Activated naive CD4-positive, alpha-beta T cell (primary cell): ENCODE measurements around the gene WWOX.

ENCODE experiments used
- DNase-seq, 4 experiments: peaks; one replicate each; lab custom pipeline; 2025; lab: John Stamatoyannopoulos, UW

The WWOX gene

DNA sequence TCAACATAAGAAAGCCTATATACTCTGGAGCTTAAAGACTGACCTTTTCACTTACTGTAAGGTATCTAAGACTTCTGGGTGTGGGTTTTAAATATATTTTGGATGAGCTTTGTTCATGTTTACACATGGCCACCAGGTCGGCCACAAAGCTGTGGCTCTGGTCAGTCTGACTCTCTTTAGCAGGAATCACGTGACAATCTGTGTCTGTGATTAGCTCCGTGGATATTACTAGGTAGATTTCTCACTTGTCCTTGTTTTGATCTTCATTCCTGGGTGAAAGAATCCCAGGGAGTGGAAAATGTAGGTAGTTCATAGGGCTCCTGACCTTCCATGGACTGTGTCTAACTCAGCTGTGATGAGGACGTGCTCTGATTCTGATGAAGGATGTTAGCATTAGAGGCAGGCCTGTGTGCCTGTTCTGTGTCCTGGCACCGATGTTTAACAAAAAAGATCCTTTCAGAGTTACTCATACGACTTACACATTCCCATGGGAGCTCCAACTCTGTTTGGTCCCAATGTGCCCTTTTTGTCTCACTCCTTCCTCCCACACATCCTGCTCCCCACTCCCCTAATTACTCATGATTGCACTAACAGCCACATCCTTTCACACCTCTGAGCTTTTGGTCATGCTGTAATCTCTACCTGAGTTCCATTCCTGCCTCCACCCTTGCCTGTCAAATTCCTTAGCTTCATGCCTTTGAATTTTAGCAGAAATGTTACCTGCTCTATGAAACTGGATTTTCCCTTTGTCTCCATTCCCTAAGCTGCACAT, 1076.0 kb downstream of the WWOX start:
- DNase-seq, result no peak

DNA sequence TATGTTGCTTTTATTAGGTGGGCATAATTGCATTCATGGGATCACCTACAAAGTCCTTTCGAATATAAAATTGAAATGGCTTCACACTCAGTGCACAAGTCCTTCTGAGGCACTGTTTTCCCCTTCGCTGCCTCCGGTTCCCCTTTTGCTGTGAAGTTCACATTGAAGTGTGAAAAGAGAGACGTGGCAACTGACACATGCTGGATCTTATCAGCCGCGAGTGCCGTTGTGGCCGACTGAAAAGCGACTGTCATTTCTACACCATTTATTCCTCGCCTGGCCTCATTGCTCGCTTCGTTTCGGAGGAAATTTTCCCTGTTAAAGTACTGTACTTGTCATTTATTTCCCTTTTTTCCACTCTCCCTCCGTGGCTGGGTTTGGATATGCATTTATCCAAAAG, 1077.6 kb downstream of the WWOX start:
- no peak for DNase-seq

DNA sequence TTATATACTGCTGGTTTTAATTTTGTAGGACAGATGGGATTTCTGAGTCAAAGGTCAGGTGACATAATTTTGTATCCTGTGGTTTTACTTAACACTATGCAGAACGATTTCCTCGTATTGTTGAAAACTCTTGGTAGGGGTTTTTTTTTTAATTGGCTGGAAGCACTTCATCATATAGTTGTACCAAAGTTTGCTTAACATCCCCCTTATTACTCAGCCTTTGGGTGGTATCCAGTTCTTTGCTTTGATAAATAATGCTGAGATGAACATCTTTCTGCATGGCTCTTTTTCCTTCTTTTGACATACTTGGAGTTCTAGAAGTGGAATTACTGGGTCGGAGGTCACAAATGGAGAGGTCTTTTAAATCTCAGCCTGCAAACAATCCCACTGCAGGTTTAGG, 1082.0 kb downstream of the WWOX start:
- no peak for DNase-seq

DNA sequence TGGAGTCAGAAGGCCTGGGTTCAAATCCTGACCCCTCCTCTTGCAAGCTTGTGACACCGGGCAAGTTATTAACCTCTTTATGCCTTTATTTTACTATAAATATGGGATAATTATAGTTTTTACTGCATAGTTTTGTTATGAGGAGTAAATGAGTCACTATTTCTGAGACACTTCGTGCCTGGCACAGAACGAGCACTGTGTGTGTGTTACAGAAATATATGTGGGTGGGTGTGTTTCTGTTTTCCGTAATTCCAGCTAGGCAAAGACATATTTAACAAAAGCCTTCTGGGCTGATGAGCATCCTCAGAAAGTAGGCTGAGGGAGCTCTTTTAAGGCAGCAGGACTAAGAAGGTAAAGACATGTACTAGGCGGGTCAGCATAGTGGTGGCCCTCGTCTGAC, 1083.2 kb downstream of the WWOX start:
- no peak for DNase-seq

DNA sequence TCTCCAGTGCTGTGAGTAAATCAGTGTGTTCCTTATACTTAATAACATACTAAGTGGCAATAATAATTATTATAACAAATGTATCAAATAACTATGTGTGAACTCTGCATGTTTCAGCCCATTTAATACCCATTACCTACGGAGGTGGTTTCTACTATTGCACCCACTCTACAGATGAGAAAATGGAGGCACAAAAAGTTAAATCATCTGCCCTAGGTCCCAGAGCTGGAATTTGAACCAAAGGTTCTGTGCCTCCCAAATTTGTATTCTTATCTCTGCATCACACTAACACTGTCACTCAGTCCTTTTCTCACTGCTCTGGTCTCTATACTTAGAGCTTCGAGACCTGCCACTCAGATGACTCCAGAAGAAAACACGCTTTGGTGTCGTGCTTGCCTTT, 1084.1 kb downstream of the WWOX start:
- DNase-seq, result no peak

DNA sequence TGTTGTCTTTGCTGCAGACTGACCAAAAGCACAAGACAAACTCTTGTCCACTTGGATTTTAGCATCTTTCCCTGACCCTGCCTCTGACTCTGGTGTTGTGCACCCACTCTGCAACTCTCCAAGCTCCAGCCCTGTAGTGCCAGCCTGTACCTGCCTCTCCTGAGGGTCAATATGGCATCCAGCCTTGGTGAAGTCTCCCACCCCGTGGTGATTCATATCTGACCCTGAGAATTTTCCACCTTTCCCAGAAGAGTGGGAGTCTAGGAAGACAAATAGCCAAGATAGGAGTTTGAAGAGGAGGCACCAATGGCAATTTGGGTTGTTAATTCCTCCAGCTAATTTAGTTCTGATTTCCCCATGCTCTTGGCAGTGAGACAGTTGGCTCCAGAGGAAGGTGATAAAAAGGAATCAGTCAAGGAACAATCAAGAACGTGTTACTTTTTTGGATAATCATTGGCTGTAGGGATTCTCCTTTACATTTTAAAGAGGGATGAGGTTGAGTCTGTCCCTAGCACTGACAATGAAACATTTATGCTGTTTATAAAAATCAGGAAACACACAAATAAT, 1085.1 kb downstream of the WWOX start:
- DNase-seq, result no peak

DNA sequence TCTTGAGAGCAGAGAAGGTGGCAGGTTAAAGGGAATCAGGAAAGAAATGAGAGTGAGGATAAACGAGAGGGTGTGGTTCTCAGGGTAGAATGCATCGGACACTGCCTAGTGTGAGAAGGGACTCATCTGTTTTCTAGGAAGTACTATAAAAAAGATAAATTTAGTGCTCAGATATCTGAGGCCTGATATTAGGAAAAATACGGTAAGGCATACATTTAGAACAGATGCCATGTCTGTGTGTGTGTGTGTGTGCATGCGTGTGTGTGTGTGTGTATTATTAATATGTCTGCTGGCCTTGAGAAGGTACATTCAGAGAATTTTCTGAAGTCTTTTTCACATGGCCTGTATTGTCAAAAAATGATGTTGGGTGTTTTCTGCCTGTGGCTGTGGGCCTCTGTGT, 1086.3 kb downstream of the WWOX start:
- DNase-seq, result no peak

DNA sequence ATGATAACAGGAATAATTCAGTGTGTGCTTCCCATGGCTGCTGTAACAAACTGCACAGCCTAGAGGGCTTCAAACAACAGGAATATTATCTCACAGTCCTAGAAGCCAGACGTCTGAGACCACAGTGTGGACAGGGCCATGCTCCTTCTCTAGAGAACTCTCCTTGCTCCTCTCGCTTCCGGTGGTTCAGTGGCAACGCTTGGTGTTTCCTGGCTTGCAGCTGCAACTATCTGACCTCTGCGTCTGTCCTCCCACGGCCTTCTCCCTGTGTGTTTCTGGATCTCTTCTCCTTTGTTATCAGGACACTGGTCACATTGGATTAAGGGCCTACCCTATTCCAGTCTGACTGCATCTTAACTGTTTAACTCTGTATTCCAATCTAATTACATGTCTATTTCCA, 1086.7 kb downstream of the WWOX start:
- no peak for DNase-seq

DNA sequence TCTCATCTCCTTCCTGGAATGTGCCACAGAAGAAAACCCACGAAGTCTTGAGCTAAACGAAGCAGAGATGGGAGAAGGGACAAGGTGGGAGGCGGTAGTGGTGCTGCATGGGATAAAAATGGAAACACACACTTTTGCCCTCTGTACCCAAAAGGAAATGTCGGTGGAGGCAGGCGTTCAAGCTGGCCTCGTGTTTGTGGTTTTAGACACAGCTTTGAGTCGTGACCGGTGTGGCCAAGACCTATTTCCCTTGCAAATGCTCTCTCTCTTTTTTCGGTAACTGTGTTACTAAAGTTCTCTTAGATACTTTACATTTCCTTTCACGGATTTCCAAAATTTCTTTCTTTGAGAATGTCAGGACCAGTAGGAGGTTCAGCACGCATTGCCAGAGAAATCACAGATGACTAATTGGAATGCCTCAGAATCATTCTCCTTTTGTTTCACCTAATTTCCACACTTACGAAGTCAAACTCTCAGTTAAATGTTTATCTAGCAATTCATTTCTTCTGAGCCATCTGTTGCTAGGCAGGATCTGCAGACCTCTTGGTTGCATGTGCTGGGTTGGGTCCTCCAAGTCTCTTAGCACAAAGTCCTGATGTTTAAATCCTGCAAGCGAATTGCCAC, 1088.8 kb downstream of the WWOX start:
- DNase-seq, result no peak

DNA sequence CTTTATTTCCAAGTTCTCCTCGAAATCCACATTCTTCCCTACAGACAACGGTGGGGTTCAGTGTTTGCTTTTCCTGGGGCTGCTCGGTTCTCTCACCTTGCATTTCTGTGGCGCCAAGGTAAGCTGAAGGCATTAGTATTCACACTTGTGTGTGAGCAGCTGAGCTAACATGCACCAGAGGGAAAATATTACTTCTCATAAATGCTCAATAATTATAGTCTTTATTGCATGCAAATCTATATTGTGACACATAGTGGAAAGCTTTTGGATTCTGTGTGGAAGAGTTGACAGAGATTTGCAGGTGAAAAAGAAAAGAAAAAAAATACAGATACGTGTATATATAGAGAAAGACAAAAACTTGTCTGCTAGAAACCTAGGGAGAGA, 1089.3 kb downstream of the WWOX start:
- no peak for DNase-seq

DNA sequence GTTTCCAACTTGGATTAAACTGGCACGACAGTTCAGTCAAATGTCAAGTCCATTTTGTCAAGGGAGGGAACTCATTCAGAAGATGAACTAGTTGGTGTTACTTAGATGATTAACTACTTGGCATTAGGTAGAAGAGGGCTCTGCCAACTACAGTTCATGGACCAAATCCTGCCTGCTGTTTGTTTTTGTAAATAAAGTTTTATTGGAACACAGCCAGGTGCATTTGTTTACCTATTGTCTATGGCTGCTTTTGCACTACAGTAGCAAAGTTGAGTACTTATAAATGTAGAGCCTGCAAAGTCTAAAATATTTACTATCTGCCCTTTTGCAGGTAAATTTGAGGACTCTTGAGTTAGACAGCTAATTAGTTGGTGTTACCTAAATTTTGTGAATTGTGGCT, 1091.1 kb downstream of the WWOX start:
- no peak for DNase-seq

DNA sequence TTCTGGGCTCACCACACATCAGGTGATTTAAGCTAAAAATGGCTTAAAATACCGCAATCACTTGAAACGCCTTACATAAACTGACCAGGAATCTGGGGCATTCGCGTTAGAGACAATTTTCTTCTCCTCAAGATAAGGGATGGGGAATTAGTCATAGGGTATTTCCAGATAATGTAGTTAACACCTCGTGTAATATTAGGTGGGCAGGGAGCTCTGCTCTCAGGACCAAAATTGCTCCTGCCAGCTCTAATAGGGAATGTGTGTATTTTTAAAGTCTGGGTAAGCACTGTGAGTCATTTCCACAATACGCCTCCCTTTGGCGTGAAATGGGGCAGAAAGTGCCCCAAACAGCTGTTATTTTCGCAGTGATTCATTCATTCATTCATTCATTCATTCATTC, 1092.5 kb downstream of the WWOX start:
- no peak for DNase-seq

DNA sequence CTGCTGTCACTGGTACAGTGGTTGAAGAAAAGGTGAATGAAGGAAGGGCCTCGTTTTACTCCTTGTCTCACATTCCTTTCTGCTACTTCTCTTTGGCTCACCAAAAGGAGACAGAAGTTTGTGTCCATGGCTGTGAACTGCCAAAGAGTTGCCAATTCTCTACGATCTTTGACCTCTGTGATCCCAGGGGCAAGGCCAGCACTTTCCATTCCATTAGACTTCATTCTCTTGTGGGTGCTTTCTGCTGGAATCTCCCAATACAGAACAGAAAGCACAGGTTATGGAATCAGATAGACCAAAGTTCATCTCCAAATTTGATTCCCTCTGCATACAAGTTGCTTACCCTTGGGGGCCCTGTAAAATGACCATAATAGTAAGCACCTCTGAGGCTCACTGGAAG, 1093.5 kb downstream of the WWOX start:
- DNase-seq, result no peak

DNA sequence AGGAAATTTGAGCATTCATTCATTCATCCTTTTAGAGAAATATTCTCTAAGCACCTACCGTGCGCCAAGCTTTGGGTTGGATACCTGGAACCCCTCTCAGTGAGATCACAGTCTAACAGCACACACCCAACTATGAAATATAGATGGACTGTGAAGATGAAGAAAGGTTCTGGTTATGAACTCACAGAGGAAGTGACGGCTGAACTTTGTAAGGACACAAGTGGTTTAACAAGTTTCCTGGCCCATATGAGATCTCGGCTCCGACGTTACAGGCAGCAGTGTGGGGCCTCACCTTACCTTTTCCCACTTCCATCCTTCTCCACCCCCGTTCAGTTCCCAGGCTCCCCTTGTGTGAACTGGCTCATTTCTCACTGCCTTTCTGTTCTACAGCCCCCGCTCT, 1094.8 kb downstream of the WWOX start:
- DNase-seq, result no peak

DNA sequence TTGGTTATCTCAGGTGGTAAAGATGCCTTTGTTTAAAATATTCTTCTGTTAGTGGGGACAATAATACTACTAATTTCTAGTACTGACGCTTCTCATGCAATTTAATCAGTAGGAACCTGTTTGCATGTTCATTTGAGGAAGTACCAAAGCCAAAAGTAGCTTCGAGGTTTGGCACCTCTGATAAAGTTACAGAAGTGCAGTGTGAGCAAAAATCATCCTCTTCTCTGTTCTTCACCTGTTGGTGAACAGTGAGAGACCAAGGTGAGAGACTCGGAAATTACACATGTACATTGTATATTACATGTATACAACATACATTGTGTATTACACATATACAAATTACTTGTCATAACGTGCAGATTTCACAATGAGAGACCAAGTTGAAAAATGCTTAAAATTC, 1096.5 kb downstream of the WWOX start:
- no peak for DNase-seq

DNA sequence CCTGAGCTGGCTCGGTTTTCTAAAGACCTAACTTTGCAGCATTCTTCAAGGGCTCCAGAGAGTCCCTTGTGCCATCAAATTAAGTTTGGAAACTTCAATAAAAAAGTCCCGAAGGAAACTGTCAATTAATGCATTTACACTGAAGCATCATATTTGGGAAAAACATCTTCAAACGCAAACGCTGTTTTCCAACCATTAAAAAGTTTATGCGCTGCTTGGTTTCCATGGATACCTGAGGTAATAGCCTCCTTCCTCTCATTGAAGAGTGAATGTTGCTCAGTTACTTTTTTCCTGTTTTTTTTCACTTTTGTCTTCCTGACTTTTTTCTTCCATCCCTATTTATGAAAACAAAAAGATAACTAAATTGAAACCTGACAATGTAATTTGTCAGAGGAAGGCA, 1102.0 kb downstream of the WWOX start:
- DNase-seq, result no peak

DNA sequence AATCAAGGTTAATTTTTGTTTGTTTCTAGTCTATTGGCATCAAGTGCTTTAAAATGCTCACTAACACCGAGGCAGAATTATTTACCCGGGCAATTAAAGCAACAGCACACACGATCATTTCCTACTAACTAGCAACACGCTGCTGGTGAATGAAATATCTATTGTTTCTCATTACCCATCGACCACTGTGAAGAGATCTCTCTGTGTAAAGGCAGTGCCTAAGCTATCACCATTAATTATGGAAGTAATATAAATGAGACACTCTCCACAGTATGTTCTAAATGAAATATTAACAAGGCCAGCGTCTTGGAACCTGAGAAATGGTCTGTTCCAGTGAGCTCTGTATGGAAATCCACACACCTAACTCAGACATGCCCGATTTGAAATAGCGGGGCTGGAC, 1103.5 kb downstream of the WWOX start:
- no peak for DNase-seq

DNA sequence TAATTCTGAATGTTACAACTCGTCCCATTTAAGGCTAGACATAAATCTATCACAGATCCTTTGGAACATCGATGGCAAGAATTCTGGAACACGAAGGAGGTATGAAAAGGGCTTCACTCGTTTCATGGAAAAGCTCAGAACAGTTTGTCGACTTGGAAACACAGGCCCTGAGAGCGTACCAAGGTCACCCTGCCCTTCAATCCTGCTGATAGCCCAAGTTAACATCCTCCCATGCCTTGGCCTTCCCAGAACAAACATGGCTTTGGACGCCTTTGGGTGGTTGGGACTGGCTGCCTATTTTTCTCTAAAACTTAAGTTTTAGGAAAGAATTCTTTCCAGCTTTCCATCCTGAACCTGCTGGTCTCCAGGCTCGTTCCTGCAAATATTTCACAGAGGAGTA, 1105.0 kb downstream of the WWOX start:
- no peak for DNase-seq

DNA sequence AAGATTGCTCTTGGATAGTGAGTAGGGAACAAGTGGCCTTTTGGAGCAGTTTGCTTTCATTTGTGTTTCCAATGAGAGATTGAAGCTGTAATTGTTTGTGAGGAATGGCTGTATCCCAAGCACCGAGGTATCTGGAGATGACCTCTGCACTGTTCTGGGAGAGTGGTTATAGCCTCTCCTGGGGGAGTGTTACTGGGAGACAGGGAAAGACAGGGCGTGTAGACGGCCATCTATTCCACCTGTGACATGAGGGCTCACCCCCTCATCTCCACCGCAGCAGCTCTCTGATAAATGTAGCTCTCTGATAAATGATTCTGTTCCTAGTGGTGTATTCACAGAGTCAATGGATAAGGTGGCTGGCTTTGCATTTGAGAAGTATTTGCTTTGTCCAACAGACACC, 1107.4 kb downstream of the WWOX start:
- DNase-seq, result no peak

DNA sequence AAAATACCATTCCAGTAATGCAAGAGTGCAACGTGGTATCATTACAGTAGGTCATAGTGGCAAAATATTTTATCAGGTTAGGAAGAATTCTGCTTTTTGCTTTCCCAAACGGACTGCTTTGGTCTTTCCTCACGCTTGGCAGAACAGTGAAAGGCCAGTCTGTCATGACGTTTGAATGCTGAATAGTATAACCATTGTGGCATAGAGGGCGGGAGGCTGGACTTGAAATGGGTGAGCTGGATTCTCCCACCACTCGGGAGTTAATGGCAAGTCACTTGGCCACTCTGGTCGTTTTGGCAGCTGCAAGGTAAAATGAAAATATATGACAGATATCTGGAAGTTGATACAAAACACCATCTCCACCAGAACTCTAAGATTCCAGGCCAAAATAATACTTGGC, 1109.9 kb downstream of the WWOX start:
- DNase-seq, result no peak

DNA sequence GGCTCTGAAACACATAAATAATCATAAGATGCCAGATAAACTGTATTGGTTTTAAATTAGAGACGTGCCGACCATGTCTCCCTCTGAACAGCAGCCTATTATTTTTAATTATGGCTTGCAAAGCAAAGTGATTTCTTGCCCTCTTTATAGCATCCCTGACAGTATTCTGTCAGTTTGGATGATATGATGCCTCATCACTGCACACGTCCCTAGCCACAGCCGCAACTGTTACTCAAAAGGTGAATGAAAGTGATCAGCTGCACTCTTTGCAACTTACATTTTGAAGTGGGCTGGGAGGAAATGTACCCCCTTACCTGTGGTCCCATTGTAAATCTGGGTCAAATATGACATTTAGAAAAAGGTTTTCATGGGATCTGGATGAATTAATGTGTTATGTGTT, 1111.2 kb downstream of the WWOX start:
- no peak for DNase-seq

DNA sequence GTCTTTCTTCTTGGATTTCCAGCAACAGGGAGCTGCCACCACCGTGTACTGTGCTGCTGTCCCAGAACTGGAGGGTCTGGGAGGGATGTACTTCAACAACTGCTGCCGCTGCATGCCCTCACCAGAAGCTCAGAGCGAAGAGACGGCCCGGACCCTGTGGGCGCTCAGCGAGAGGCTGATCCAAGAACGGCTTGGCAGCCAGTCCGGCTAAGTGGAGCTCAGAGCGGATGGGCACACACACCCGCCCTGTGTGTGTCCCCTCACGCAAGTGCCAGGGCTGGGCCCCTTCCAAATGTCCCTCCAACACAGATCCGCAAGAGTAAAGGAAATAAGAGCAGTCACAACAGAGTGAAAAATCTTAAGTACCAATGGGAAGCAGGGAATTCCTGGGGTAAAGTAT, 1112.1 kb downstream of the WWOX start:
- DNase-seq, result no peak

DNA sequence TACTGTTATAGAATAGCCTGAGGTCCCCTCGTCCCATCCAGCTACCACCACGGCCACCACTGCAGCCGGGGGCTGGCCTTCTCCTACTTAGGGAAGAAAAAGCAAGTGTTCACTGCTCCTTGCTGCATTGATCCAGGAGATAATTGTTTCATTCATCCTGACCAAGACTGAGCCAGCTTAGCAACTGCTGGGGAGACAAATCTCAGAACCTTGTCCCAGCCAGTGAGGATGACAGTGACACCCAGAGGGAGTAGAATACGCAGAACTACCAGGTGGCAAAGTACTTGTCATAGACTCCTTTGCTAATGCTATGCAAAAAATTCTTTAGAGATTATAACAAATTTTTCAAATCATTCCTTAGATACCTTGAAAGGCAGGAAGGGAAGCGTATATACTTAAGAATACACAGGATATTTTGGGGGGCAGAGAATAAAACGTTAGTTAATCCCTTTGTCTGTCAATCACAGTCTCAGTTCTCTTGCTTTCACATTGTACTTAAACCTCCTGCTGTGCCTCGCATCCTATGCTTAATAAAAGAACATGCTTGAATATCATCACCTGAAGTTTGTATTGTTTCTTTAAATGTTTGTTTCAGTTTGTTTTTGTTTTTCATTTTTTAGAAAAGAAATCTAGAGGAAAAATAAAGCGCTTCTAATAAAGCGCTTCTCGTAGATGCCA, 1112.8 kb downstream of the WWOX start:
- DNase-seq, result no peak
